MM.1S (cell line): ENCODE data around the gene USO1.

Experiments
- CTCF ChIP-seq: fragments of 300-600 bp; sonication (generic); IDR thresholded peaks from 2 replicates; pipeline ENCODE4 v1.5.1; 2016; ENCODE audit warnings: antibody characterized with exemption, low read length, mixed read lengths
- EZH2phosphoT487 ChIP-seq: fragments of 300-600 bp; sonication (generic); IDR thresholded peaks from 2 replicates; pipeline ENCODE4 v1.6.1; 2018; ENCODE audit warnings: antibody characterized with exemption, low read length

GRCh38 chr4:75745161-75745560 lies 20.8 kb downstream of the USO1 start:
- TF ChIP-seq CTCF (no peak), EZH2phosphoT487 (no peak)
